Ishikawa (cell line): ENCODE measurements around the gene IGSF23.

ENCODE experiments used
- CEBPB ChIP-seq: IDR thresholded peaks from 2 replicates; pipeline ENCODE4 v1.6.1; 2012
- CREB1 ChIP-seq: IDR thresholded peaks from 2 replicates; pipeline ENCODE4 v1.6.1; 2012; ENCODE audit warnings: low read depth
- EGR1 ChIP-seq: IDR thresholded peaks from 2 replicates; pipeline ENCODE4 v1.6.1; 2012
- EP300 ChIP-seq: IDR thresholded peaks from 2 replicates; pipeline ENCODE4 v1.6.1; 2012; ENCODE audit warnings: borderline replicate concordance
- FOXM1 ChIP-seq: IDR thresholded peaks from 2 replicates; pipeline ENCODE4 v1.6.1; 2012; ENCODE audit warnings: low read depth, borderline replicate concordance
- MAX ChIP-seq: IDR thresholded peaks from 2 replicates; pipeline ENCODE4 v1.6.1; 2012
- NFIC ChIP-seq: IDR thresholded peaks from 2 replicates; pipeline ENCODE4 v1.6.1; 2012
- RAD21 ChIP-seq: IDR thresholded peaks from 2 replicates; pipeline ENCODE4 v1.6.1; 2012; ENCODE audit warnings: low read depth
- REST ChIP-seq: IDR thresholded peaks from 2 replicates; pipeline ENCODE4 v1.6.1; 2012; ENCODE audit warnings: low read depth, mild to moderate bottlenecking
- TAF1 ChIP-seq: IDR thresholded peaks from 2 replicates; pipeline ENCODE4 v1.6.1; 2012; ENCODE audit warnings: low read depth, mild to moderate bottlenecking
- TCF12 ChIP-seq: IDR thresholded peaks from 2 replicates; pipeline ENCODE4 v1.6.1; 2012; ENCODE audit warnings: low read depth
- TEAD4 ChIP-seq: IDR thresholded peaks from 2 replicates; pipeline ENCODE4 v1.6.1; 2012
- USF1 ChIP-seq: IDR thresholded peaks from 2 replicates; pipeline ENCODE4 v1.6.1; 2012
- YY1 ChIP-seq: IDR thresholded peaks from 2 replicates; pipeline ENCODE4 v1.6.1; 2012; ENCODE audit warnings: low read depth
- ZBTB7A ChIP-seq: IDR thresholded peaks from 2 replicates; pipeline ENCODE4 v1.6.1; 2012; ENCODE audit warnings: low read depth

The IGSF23 gene

GRCh38 chr19:44582581-44583265 lies 30.6 kb upstream of the IGSF23 start:
- TF ChIP-seq RAD21 = peak; percentile 61
- TF ChIP-seq MAX = no peak
- no peak for TF ChIP-seq TAF1
- no peak for TF ChIP-seq NFIC
- TF ChIP-seq YY1 = no peak

- TF ChIP-seq RAD21 (peak; percentile 1; the same call in 1 of the 2 replicates), TEAD4 (no peak)
Observed at GRCh38 chr19:44585371-44586133, 27.8 kb upstream of the IGSF23 start.

- TF ChIP-seq TCF12 (no peak), NFIC (no peak), ZBTB7A (no peak), YY1 (peak; percentile 83), TAF1 (no peak), CEBPB (peak; percentile 69), RAD21 (peak; percentile 37; the same call in 1 of the 2 replicates), REST (no peak), MAX (0 out of 2 replicates have a peak, but pooled peaks have one; percentile 29), TEAD4 (peak; percentile 44; the same call in 1 of the 2 replicates), CREB1 (no peak), EGR1 (no peak), FOXM1 (no peak), EP300 (no peak), USF1 (no peak)
Observed at GRCh38 chr19:44587963-44588770, 25.2 kb upstream of the IGSF23 start.

GRCh38 chr19:44588771-44589112 lies 24.6 kb upstream of the IGSF23 start:
- TF ChIP-seq TAF1 (no peak), CREB1 (no peak), CEBPB (no peak), RAD21 (no peak), ZBTB7A (no peak)

- TF ChIP-seq REST = no peak
- TF ChIP-seq EGR1 = no peak
- TF ChIP-seq TEAD4 = no peak
Observed at GRCh38 chr19:44590245-44591059, 22.9 kb upstream of the IGSF23 start.

- no peak for TF ChIP-seq RAD21
- TF ChIP-seq NFIC = no peak
Observed at GRCh38 chr19:44592451-44592890, 20.9 kb upstream of the IGSF23 start.

GRCh38 chr19:44593294-44593693 lies 20.1 kb upstream of the IGSF23 start:
- TF ChIP-seq TCF12 (no peak), USF1 (no peak), ZBTB7A (no peak), EP300 (no peak), TEAD4 (no peak)
